T-helper 9 cell (primary cell): ENCODE measurements around the gene EPM2AIP1.
"Not testable (repeated sequence)": the region's sequence is repeated elsewhere in the genome, so short reads cannot be mapped to it uniquely, and the experiment has no call there.

Experiments used
- DNase-seq: peaks from one replicate; pipeline ENCODE4 v3.0.0-alpha.2; 2020
- total RNA-seq, 2 donors: gene quantifications; one replicate each; lab custom pipeline; 2026; lab: John Stamatoyannopoulos, UW

Gene EPM2AIP1
- 55.1 to 136 reads per million in 2 donors for total RNA-seq

- DNase-seq = no peak
Measured at GRCh38 chr3:36992806-36993325, at the start of gene EPM2AIP1. Gene EPM2AIP1 (minus strand): TSS chr3:36993131. CDS start chr3:36993077, 54 bp downstream.

GRCh38 chr3:37042712-37043111 is 49.8 kb upstream of the EPM2AIP1 start:
- DNase-seq = not testable (repeated sequence)

GRCh38 chr3:37041546-37042195 is 48.7 kb upstream of the EPM2AIP1 start:
- no peak for DNase-seq

GRCh38 chr3:37040231-37040630 is 47.3 kb upstream of the EPM2AIP1 start:
- DNase-seq = no peak

- no peak for DNase-seq
Measured at GRCh38 chr3:37039161-37039846, 46.4 kb upstream of the EPM2AIP1 start.

GRCh38 chr3:37037352-37037751 is 44.4 kb upstream of the EPM2AIP1 start:
- no peak for DNase-seq

- DNase-seq = no peak
Measured at GRCh38 chr3:37032961-37033360, 40.0 kb upstream of the EPM2AIP1 start.

- DNase-seq = no peak
Measured at GRCh38 chr3:37031096-37031682, 38.3 kb upstream of the EPM2AIP1 start.

- DNase-seq = no peak
Measured at GRCh38 chr3:37030588-37030987, 37.7 kb upstream of the EPM2AIP1 start.

GRCh38 chr3:37029516-37030163 is 36.7 kb upstream of the EPM2AIP1 start:
- no peak for DNase-seq

- no peak for DNase-seq
Measured at GRCh38 chr3:37029111-37029510, 36.2 kb upstream of the EPM2AIP1 start.

GRCh38 chr3:37028329-37028728 is 35.4 kb upstream of the EPM2AIP1 start:
- DNase-seq = no peak

- no peak for DNase-seq
Measured at GRCh38 chr3:37026851-37027250, 33.9 kb upstream of the EPM2AIP1 start.

- DNase-seq = no peak
Measured at GRCh38 chr3:37025561-37026335, 32.8 kb upstream of the EPM2AIP1 start.

GRCh38 chr3:37024820-37025405 is 32.0 kb upstream of the EPM2AIP1 start:
- no peak for DNase-seq

GRCh38 chr3:37024092-37024491 is 31.2 kb upstream of the EPM2AIP1 start:
- no peak for DNase-seq

- no peak for DNase-seq
Measured at GRCh38 chr3:37017683-37018082, 24.8 kb upstream of the EPM2AIP1 start.

GRCh38 chr3:37016903-37017302 is 24.0 kb upstream of the EPM2AIP1 start:
- DNase-seq = no peak

GRCh38 chr3:37015642-37016041 is 22.7 kb upstream of the EPM2AIP1 start:
- no peak for DNase-seq

GRCh38 chr3:37014620-37015019 is 21.7 kb upstream of the EPM2AIP1 start:
- no peak for DNase-seq

GRCh38 chr3:36993326-36994283 is 674 bp upstream of the EPM2AIP1 start, which contains the start of gene MLH1:
Gene MLH1 (plus strand): TSS chr3:36993518. CDS start chr3:36993548, 30 bp downstream.
- DNase-seq = peak; percentile 93
